NCI-H2107 treated with DMSO at 0.1 percent for 48 hours (cell line): Measurements from ENCODE around the gene EPHB1.
A peak's percentile ranks its signal among the peaks of the same experiment; 100 is the strongest.

Source experiments
- DNase-seq: peaks from one replicate; lab custom pipeline; 2025; ENCODE audit not compliant: unreplicated experiment; lab: John Stamatoyannopoulos, UW

Gene EPHB1

GRCh38 chr3:135181408-135181807 is 386.3 kb downstream of the EPHB1 start:
- no peak for DNase-seq

- no peak for DNase-seq
Observed at GRCh38 chr3:135182364-135182998, 387.4 kb downstream of the EPHB1 start.

- no peak for DNase-seq
Observed at GRCh38 chr3:135190658-135191057, 395.6 kb downstream of the EPHB1 start.

- DNase-seq: no peak
Observed at GRCh38 chr3:135191708-135192107, 396.6 kb downstream of the EPHB1 start.

- DNase-seq: no peak
Observed at GRCh38 chr3:135192929-135193328, 397.9 kb downstream of the EPHB1 start.

GRCh38 chr3:135197246-135197645 is 402.2 kb downstream of the EPHB1 start:
- DNase-seq: no peak

- no peak for DNase-seq
Observed at GRCh38 chr3:135197856-135198255, 402.8 kb downstream of the EPHB1 start.

GRCh38 chr3:135199137-135199536 is 404.1 kb downstream of the EPHB1 start:
- DNase-seq: no peak

GRCh38 chr3:135203026-135203425 is 408.0 kb downstream of the EPHB1 start:
- no peak for DNase-seq

GRCh38 chr3:135213213-135213612 is 418.2 kb downstream of the EPHB1 start:
- no peak for DNase-seq

GRCh38 chr3:135213822-135214221 is 418.8 kb downstream of the EPHB1 start:
- no peak for DNase-seq

- DNase-seq: no peak
Observed at GRCh38 chr3:135214400-135214799, 419.3 kb downstream of the EPHB1 start.

- DNase-seq: no peak
Observed at GRCh38 chr3:135215516-135215915, 420.5 kb downstream of the EPHB1 start.

- DNase-seq: no peak
Observed at GRCh38 chr3:135216659-135217058, 421.6 kb downstream of the EPHB1 start.

GRCh38 chr3:135217730-135218129 is 422.7 kb downstream of the EPHB1 start:
- DNase-seq: no peak

GRCh38 chr3:135218304-135218703 is 423.2 kb downstream of the EPHB1 start:
- no peak for DNase-seq

GRCh38 chr3:135218782-135219181 is 423.7 kb downstream of the EPHB1 start:
- no peak for DNase-seq

GRCh38 chr3:135224815-135225362 is 429.8 kb downstream of the EPHB1 start:
- no peak for DNase-seq

GRCh38 chr3:135226057-135226456 is 431.0 kb downstream of the EPHB1 start:
- no peak for DNase-seq

GRCh38 chr3:135228201-135228600 is 433.1 kb downstream of the EPHB1 start:
- no peak for DNase-seq

GRCh38 chr3:135229018-135229495 is 434.0 kb downstream of the EPHB1 start:
- DNase-seq: peak; percentile 98

GRCh38 chr3:135231737-135232136 is 436.7 kb downstream of the EPHB1 start:
- DNase-seq: peak; percentile 75

GRCh38 chr3:135232226-135232625 is 437.2 kb downstream of the EPHB1 start:
- no peak for DNase-seq
